Effector CD4-positive, alpha-beta T cell (primary cell): ENCODE measurements around the gene MGAT4A.
"Not testable (repeated sequence)": the region's sequence is repeated elsewhere in the genome, so short reads cannot be mapped to it uniquely, and the experiment has no call there.

Experiments used
- DNase-seq: peaks from one replicate; pipeline ENCODE4 v3.0.0-alpha.2; 2020

Gene MGAT4A

DNA sequence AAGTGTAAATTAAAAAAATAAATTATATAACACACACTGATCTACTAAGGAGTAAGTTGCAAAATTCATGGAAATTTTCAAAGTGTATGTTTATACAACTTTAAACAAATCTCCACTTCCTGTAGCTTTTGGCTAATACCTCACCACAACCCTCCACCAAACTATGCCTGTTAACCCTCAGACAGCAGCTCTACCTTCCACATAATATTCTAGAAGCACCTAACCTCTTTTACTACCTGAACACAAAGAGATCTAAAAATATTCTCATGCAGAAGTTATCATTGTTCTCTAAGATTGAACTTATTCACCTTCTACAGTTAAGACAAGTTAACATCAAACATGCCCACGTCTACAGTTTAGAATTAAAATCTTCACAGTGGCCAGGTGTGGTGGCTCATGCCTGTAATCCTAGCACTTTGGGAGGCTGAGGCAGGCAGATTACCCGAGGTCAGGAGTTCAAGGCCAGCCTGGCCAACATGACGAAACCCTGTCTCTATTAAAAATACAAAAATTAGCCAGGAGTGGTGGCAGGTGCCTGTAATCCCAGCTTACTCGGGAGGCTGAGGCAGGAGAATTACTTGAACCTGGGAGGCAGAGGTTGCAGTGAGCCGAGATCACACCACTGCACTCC lies 2.7 kb downstream of the MGAT4A start:
- DNase-seq: not testable (repeated sequence)

DNA sequence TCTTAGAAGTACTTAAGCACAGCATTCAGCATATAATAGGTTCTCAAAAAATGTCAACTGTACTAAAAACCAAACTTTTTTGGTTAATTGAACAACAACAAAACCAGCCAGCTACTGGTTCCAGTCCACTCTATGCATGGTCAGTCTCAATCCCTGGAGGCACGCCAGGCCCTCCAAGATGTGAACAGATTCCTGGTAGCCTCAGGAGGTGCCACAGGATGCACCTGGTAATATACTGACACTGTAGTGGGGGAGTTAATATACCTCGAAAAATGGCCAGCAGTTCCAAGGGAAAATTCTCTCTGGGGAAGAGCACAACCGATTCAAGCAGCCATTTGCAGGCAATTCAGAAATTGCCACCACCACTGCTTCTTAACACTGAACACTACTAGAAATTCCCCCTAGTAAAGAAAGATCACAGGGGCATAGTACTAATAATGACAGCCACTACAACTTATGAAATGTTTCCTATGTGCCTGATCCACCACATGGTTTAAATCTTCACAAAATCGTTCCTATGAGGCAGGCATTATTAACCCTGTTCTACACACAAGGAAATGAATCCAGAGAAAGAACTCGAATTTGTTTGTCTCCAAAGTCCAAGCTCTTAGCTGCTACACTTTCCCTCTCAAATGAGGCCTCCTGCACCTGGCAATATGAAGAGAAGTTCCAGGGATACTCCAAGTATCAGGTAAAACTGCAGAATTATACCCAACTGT lies 3.4 kb downstream of the MGAT4A start:
- no peak for DNase-seq

DNA sequence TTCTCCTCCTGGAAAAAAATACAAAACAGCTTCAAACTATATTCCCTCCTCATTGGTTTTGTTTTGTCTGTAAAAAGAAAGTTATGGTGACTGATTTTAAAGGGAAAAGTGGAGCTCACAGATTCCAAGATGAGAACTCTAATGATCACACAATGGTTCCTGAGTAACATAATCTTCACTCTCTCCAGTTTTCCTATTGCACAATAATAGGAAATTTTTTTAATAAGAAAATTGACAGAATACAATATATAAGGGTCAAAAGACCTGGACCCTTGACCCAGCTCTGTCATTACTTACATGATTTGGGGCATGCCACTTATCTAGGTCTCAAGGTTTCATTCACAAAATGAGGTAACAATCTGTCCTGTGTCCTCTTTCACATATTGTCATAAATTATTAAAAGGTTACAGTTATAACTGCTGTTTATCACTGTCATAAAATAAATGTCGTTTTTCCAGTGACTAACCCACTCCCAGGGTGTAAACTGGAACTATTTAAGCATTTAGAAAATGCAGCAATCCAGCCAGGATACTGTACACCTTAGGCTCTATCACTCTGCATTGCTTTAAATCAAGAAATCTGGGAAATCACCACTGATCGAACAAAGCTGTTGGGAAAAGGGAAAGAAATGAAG lies 4.1 kb downstream of the MGAT4A start:
- no peak for DNase-seq

DNA sequence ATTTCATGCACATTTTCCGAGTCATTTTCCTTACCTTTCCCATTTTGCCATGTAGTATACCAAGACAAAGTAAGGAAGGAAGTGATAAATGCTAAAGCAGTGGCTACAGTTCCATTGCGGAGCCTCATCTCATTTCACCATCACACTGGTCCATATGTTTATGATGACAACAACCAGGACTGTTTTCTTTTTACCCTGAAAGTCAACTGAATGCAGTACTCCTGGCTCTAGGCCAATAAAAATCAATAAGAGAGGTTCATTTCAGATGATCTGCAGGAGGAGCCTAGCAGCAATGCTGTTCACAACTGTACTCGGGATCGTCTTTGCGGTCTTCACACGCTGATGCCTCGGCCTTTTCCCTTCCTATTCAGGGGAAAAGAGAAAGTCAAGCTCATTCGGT lies 4.7 kb downstream of the MGAT4A start:
- no peak for DNase-seq

DNA sequence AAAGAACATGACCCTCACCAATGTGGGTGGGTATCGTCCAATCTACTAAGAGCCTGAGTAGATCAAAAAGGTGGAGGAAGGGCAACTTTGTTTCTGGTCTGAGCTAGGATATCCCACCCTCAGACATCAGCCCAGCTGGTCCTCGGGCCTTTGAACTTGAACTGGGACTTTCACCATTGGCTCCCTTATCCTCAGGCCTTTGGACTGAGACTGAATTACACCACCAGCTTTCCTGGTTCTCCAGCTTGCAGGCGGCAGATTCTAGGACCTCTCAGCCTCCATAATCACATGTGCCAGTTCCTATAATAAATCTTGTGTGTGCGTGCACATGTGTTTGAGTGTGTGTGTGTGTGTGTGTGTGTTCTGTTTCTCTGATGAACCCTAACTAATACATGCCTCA lies 10.6 kb downstream of the MGAT4A start:
- DNase-seq: no peak

DNA sequence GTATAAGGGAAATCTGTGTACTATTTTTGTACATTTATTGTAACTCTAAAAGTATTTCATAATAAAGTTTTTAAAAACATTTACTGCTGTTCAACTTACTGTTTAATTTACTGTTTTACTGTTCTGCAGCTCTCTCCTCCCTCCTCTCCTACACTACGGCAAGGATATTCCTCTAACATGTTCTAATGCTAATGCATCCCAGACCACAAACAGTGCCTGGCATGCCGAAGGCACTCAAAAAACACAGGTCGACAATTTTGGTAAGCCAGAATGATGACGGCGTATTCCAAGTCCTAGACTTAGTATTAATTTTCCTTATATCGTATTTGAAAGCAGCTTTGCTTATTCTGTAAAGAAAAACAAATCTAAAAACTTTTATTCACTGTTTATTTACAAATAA lies 13.3 kb downstream of the MGAT4A start:
- no peak for DNase-seq

DNA sequence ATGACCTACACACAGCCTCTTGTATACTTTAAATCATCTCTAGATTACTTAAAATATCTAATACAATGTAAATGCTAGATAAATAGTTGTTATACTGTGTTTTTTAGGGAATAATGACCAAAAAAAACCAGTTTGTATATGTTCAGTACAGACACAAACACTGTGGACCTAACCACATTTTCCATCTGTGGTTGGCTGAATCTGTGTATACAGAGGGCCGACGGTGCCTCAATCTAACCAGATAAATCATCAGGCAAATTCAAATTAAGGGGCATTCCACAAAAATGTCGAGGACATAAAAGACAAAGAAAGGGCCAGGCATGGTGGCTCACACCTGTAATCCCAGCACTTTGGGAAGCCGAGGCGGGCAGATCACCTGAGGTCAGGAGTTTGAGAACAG lies 14.1 kb downstream of the MGAT4A start:
- DNase-seq: no peak

DNA sequence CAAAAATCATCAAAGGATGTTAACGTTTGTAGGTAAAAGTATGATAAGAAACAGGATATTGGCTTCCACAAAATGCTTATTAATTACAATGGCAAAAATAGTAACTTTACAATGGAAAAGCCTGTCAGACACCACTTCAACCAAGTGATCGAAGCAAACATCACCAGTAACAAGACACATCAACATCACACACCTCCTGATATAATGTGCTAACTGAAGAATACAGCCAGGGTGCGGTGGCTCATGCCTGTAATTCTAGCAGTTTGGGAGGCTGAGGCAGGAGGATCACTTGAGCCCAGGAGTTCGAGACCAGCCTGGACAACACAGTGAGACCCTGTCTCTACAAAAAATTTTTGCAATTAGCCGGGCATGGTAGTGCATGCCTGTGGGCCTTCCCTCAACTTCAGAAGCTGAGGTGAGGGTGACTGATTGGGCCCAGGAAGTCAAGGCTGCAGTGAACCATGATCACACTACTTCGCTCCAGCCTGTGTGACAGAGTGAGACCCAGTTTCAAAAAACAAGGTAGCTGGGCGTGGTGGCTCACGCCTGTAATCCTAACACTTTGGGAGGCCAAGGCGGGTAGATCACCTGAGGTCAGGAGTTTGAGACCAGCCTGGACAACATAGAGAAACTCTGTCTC lies 15.0 kb downstream of the MGAT4A start:
- no peak for DNase-seq

DNA sequence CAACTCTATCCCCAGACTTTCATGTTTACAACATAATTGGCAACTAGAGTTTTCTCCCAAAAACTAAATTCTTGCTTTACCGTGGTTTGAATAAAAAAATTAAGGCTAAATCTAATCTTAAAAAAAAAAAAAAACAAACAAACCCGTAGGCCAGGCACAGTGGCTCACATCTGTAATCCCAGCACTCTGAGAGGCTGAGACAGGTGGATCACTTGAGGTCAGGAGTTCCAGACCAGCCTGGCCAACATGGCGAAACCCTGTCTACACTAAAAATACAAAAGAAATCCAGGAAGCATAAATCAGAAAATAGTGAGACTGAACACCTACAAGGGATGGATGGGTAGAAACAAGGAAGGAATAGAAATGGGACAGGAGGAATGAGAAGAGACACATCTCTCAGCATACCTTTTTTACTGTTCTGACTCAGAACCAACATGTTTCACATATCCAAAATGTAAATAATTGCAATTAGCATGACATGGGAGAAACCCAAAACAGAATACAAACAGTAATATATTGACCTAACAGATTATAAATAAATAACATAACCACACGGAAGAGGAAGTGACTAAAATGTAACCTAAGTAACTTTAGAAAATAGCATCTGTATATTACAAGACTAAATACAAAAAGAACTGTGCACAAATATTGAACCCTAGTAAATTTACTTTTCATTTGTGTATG lies 17.5 kb downstream of the MGAT4A start:
- no peak for DNase-seq

DNA sequence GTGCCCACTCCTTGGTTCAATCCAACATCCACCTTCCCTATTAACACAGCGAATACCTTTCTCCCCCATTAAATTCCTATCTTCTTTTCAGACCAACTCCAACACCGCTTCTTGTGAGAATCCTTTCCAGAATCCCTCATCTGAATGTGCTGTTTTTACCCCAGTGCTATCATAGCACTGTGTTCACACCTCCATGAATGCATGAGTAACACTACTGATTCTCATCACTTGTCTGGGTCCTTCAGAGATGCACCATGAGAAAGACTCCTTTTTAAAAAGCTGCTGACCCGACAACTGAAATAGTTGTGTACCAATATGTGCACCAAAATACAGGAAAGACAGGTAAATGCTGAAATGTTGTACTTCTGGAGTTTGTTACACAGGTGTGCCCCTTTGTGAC lies 18.8 kb downstream of the MGAT4A start:
- DNase-seq: no peak

DNA sequence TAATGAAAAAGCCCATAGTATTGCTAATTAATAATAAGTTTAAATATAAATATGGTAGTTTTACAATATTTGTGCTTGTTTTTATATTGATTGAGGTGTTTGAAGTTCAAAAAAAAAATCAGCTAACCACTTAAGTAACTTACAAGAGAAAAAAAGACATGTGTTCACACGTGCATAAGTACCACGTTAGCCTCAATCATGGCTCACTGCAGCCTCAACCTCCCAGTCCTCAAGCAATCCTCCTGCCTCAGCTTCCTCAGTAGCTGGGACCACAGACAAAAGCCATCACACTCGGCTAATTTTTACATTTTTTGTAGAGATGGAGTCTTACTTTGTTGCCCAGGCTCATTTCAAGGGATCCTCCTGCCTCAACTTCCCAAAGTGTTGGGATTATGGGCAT lies 19.4 kb downstream of the MGAT4A start:
- no peak for DNase-seq

DNA sequence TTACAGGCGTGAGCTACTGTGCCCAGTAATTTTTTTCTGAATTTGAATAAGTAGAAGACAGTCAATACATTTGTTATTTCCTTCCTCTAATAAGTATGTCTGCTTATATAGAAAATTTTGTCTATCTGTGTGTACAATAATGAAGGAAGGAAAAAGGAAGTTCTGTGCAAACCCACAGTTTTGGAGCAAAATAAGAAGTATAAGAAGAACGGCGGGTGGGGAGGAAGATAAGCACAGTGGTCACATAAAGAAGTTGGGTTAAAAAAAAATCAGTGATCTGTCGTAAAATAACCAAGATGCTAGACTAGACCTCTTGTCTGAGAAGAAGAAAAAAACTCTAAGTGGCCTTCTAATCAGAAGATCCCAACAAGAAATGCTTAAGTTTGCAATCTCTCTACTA lies 20.2 kb downstream of the MGAT4A start:
- no peak for DNase-seq

DNA sequence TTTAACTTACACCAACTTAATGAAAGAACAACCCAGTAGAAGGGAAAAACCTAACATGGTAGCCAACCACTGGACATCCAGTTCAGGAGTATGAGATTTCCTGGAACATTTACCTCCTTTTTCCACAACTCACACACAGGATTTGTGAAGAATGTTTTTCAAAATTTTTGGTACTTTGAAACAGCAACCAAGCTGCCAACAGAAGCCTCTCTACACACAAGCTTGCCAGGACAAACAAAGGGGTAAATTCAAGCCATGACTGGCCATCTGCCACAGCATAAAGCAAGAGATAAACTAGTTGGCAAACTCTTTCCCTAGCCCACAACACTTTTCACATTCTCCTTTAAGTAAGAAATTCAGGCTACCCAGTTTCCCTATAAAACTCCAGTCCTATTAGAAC lies 21.4 kb downstream of the MGAT4A start:
- no peak for DNase-seq

DNA sequence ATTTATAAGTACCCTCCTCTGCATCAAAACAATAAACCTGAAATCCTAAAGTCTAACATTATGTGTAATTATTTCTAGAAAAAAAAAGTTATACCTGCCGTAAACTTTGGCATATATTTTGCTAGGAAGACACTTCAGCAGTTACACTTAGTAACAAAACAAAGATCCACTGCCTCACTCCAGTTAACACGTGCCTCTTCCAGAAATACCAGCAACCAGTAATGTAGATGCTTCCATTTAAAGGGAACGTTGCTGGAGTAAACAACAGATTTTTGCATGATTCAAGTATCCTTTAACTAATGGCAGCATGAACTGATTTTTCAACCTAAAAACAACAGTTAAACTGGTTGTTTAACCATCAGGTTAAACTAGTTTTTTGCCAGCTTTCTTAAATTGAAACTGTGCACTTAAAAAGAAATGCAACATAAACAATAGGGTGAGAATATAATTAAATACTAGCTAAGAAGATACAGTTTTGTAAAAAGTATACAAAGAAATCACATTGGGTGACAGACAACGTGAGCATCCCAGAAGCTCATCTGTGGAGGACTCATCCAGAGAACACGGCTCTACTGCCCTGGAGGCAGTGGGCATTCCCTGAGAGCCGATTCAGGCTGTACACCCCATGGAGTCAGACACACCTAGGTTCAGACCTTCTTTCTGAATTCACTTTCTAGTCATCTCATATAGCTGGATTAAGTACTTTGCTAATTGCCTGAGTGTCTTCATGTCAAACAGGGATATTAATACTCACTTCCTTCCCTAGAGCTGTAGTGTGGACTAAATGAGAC lies 22.3 kb downstream of the MGAT4A start:
- no peak for DNase-seq

DNA sequence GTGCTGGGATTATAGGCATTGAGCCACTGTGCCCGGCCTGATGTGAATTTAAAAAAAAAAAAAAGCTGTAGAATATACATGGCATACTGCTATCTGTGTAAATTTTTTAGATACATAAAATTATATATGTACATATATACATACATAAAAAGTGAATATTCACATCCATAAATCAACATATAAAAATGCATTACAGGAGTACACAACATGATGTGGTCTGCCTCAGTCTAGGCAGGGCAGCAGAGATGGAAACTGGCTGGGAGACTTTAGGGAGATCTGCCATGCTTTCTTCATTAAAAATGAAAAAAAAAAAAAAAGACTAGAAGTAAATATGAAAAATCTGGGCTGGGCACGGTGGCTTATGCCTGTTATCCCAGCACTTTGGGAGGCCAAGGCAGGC lies 24.3 kb downstream of the MGAT4A start:
- DNase-seq: no peak

DNA sequence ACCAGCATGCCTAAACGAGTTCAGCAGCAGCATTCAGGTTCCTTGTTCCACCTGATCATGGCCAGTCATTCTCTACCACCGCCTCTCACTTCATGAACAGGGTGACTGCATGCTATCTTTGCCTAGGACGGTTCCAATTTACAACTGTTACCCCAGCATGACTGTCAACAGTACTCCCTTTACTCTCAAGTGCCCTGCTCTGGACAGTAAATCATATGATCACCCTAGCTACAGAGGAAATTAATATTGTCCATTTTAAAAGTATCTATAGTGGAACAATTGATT lies 25.7 kb downstream of the MGAT4A start:
- DNase-seq: no peak

DNA sequence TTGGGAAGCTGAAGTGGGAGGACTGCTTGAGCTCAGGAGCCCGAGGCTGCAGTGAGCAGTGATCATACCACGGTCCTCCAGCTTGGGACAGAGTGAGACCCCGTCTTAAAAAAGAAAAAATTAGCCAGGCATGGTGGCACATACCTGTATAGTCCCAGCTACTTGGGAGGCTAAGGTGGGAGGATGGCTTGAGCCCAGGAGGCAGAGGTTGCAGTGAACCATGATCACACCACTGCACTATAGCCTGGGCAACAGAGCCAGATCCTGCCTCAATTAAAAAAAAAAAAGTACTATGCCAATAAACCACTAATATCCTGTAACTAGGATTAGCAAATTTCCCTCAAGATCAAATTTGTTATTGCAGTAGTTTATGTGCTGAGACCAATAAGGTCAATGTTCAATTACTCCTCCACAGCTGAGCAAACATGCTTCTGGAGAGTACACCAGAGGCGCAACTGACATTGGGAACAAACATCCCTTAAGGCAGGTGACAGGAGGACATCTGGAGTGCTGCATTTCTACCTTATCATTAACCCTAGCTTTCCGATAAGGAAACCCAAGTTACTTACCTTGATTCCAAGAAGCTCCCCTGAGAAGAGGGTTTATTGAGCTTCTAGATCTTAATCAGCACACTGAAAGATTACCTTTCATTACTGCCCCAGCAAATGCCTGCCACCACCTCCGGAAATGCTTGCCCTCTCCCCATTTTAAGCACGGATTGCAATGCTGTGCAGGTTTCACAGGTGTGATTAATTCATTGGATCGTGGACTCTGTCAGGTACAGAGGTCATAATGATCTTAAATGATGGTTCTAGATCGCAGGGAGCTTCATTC lies 26.2 kb downstream of the MGAT4A start:
- no peak for DNase-seq

DNA sequence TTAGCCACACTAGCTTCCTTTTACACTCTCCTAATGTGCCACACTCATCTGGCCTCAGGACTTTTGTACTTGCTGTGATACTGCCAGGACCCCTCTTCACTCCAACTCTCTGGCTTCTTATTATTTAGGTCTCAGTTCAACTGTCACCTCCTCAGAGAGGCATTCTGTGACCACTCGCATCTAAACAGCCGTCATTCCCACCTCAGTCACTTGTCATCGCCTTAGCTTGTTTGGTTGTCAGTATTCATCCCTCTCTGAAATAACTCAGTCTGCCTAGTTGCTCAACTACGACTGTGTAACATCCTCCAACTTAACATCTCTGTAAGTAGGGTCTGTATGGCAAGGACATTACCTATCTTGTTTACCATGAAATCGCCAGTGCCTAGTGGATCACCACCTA lies 27.2 kb downstream of the MGAT4A start:
- no peak for DNase-seq

DNA sequence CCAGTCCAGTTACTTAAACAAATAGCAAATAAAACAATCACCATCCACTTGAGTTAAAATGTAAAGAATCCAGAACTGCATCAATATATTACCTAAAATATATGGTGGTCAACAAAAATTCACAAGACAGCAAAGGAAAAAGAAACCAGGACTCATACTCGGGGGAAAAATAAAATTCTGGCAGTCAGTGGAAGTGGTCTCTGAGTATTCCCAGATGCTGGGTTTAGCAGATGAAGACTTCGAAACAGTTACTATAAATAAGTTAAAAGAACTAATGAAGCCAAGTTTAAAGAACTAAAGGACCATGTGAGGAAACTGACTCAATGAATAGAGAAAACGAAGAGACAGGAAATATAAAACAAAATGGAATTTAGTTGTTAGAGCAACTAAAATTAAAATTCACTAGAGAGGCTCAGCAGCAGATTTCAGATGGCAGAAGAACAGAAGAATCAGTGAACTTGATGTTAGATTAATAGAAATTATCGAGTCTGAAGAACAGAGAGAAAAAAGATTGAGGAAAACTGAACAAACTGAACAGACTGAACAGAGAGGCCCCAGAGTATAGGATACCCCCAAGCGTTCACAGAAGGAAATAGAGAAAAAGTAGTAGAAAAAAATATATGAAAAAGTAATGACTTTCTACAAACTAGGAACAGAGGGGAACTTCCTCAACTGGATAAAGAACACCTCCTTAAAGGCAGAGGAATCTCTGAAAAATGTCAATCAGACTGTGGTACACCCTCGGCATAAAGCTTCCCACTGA lies 27.9 kb downstream of the MGAT4A start:
- DNase-seq: no peak

DNA sequence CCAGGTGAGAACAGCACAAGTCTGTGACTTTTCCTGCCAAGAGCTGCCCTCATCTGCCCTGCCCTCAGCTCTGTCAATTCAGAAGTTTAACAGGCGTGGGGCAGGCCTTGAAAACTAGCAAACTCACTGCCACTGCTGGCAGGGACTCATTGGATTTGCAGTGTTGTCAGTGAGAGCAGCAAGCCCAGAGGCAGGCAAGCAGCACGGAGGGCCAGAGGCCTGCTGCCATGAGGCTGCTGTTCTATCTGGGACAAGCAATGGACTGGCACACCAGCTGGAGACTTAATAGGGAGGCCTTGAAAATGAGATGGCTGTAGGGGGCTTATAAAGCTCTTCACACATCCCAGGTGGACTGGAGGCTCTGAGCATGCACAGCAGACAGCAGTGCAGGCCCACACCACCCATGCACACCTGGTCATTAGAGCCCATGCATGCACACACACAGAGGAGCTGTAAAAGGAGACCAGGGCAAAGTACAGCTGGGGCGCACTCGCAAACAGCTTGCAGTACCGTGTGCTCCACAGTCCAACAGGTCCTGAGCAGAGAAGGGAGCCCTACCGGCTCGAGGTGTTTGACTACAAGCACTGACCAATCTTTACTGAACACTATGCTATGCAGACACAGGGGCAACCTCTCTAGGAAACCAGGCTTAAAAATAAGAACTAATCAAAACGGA lies 28.7 kb downstream of the MGAT4A start:
- no peak for DNase-seq
